Measurements from ENCODE around the gene RXRB.

The RXRB gene

GRCh38 chr6:33169291-33170175 lies 30.9 kb downstream of the RXRB start:
- no peaks in the 10 kb centered on the region for H3K36me3 ChIP-seq (ENCODE audit: control insufficient read depth, insufficient read depth, low read length)
- DNase-seq, result no peak

DNA sequence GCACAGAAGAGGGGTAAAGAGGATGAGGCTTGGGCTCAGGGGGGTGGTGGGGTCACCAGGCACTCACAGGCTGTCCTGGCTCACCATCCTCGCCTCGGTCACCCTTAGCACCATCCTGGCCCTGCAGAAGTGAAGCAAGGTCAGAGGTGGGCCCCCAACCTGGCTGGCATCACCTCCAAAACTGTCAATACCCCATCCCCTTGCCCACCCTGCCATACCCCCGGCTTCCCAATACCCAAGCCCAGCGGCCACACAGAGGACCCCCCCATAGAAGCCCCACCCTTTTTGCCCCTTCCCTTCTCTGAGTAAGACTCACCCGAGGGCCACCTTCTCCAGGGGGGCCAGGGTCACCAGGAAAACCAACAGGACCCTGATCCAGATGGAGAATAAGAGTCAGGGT lies 31.8 kb downstream of the RXRB start:
- Histone ChIP-seq H3K9me3 (ENCODE audit: control insufficient read depth, low read length) (no peaks in the 10 kb centered on the region), H3K27me3 (replicated peaks; ENCODE audit: control insufficient read depth, insufficient read depth, low read length, poor library complexity, severe bottlenecking) (no peaks in the 10 kb centered on the region), H3K36me3 (ENCODE audit: control insufficient read depth, insufficient read depth, low read length) (no peaks in the 10 kb centered on the region), H3K4me3 (ENCODE audit: insufficient read depth, low read depth, low read length, poor library complexity, severe bottlenecking) (no peak overlapping the region), H3K27ac (ENCODE audit: insufficient read depth, low read length, poor library complexity, severe bottlenecking) (no peak overlapping the region), H3K4me1 (ENCODE audit: control insufficient read depth, insufficient read depth, low read length, poor library complexity, severe bottlenecking) (no peaks in the 10 kb centered on the region)
- no peak for DNase-seq

More at GRCh38 chr6:33169291-33170175, 30.9 kb downstream of the RXRB start:
- Histone ChIP-seq H3K27ac (ENCODE audit: insufficient read depth, low read length, poor library complexity, severe bottlenecking) (no peak overlapping the region), H3K27me3 (replicated peaks; ENCODE audit: control insufficient read depth, insufficient read depth, low read length, poor library complexity, severe bottlenecking) (no peaks in the 10 kb centered on the region), H3K4me3 (ENCODE audit: insufficient read depth, low read depth, low read length, poor library complexity, severe bottlenecking) (no peak overlapping the region), H3K9me3 (ENCODE audit: control insufficient read depth, low read length) (no peaks in the 10 kb centered on the region), H3K4me1 (ENCODE audit: control insufficient read depth, insufficient read depth, low read length, poor library complexity, severe bottlenecking) (no peaks in the 10 kb centered on the region)

- H3K4me3 ChIP-seq (ENCODE audit: insufficient read depth, low read depth, low read length, poor library complexity, severe bottlenecking), result no peak overlapping the region
- no peak overlapping the region for H3K27ac ChIP-seq (ENCODE audit: insufficient read depth, low read length, poor library complexity, severe bottlenecking)
- H3K27me3 ChIP-seq (replicated peaks; ENCODE audit: control insufficient read depth, insufficient read depth, low read length, poor library complexity, severe bottlenecking), result no peaks in the 10 kb centered on the region
- no peak for DNase-seq
- H3K36me3 ChIP-seq (ENCODE audit: control insufficient read depth, insufficient read depth, low read length), result no peaks in the 10 kb centered on the region
- no peaks in the 10 kb centered on the region for H3K4me1 ChIP-seq (ENCODE audit: control insufficient read depth, insufficient read depth, low read length, poor library complexity, severe bottlenecking)
- no peaks in the 10 kb centered on the region for H3K9me3 ChIP-seq (ENCODE audit: control insufficient read depth, low read length)
Measured at GRCh38 chr6:33168284-33168601, 32.2 kb downstream of the RXRB start.

DNA sequence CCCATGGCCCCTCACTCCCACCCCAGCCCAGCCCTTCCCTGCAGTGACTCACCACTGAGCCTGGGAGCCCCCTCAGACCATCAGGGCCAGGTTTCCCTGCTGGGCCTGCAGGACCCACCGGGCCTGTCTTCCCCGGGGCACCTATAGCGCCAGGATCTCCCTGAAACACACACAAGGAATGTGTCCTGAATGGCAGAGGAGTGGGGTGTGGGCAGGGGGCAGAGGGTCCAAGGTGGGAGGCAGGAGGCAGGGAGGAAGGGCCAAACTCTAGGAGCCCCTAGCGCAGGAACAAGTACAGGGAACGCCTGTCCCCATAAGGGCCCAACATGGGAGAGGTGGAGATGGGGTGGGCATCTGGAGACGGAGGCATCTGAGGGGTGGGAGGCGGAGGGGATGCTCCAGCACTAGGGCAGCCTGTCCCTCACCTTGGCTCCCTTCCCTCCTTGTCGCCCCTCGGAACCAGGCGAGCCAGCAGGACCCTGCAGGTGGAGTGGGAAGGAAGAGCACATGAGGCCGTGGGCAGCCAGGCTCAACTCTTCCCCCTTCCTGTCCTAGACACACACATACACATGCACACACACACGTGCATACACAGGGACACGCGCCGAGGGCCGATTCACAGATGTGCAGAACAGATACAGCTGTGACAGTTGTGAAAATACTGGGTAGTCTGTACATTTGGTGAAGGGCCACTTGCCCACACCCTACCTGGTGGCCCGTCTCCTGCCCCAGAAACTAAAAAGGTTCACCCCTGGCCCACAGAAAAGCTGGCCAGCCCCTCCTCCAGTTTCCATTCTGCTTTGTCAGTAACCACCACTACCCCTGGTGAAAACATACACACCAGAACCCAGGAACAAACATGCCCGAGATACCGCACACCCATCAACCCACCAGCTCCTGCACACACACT lies 32.8 kb downstream of the RXRB start:
- no peak for DNase-seq

DNA sequence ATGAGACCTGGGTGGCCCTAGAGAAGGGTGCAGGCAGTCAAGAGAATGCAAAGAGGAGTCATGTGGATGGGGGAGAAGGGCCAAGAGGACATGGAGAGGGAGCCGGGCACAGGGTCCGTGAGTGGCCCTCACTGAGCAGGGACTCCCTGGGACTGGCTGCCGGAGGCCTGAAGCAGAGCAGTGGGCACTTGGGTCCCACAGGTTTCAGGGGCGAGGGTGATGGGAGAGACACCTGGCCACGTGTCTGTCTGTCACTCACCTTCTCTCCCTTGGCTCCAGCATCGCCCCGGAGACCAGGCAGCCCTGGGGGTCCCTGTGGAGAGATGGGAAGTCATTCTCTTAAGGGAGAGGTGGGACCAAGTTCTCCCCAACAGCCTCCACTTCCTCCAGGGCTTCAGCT lies 33.7 kb downstream of the RXRB start:
- H3K4me3 ChIP-seq (ENCODE audit: insufficient read depth, low read depth, low read length, poor library complexity, severe bottlenecking), result no peak overlapping the region
- H3K9me3 ChIP-seq (ENCODE audit: control insufficient read depth, low read length), result no peaks in the 10 kb centered on the region

More for the DNA sequence above, 32.8 kb downstream of the RXRB start:
- H3K4me3 ChIP-seq (ENCODE audit: insufficient read depth, low read depth, low read length, poor library complexity, severe bottlenecking), result no peak overlapping the region
- H3K27me3 ChIP-seq (replicated peaks; ENCODE audit: control insufficient read depth, insufficient read depth, low read length, poor library complexity, severe bottlenecking), result no peaks in the 10 kb centered on the region
- H3K27ac ChIP-seq (ENCODE audit: insufficient read depth, low read length, poor library complexity, severe bottlenecking), result no peak overlapping the region
- H3K4me1 ChIP-seq (ENCODE audit: control insufficient read depth, insufficient read depth, low read length, poor library complexity, severe bottlenecking), result no peaks in the 10 kb centered on the region
- no peaks in the 10 kb centered on the region for H3K36me3 ChIP-seq (ENCODE audit: control insufficient read depth, insufficient read depth, low read length)
- no peaks in the 10 kb centered on the region for H3K9me3 ChIP-seq (ENCODE audit: control insufficient read depth, low read length)

DNA sequence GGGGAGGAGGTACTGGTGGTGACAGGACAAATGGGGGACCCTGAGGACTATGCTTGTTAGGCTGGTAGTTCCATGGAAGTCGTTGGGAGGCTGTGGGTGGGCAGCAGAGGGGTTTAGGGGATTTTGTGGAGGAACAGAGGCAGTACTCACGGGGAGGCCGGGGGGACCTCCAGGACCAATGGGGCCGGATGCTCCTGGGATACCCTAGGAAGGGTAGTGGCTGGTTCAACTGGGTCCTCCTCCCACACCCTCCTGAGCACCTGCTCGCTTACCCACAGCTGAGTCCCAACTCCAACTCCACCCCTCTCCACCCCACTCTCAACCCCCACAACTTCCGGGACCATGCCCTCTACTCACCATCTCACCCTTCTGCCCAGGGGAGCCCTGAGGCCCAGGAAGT lies 34.1 kb downstream of the RXRB start:
- Histone ChIP-seq H3K4me3 (ENCODE audit: insufficient read depth, low read depth, low read length, poor library complexity, severe bottlenecking) (no peak overlapping the region), H3K36me3 (ENCODE audit: control insufficient read depth, insufficient read depth, low read length) (no peaks in the 10 kb centered on the region), H3K27me3 (replicated peaks; ENCODE audit: control insufficient read depth, insufficient read depth, low read length, poor library complexity, severe bottlenecking) (no peaks in the 10 kb centered on the region), H3K9me3 (ENCODE audit: control insufficient read depth, low read length) (no peaks in the 10 kb centered on the region), H3K27ac (ENCODE audit: insufficient read depth, low read length, poor library complexity, severe bottlenecking) (no peak overlapping the region), H3K4me1 (ENCODE audit: control insufficient read depth, insufficient read depth, low read length, poor library complexity, severe bottlenecking) (peaks cover 6% of the 10 kb centered on the region)
- DNase-seq, result no peak

More for the DNA sequence above, 33.7 kb downstream of the RXRB start:
- H3K27ac ChIP-seq (ENCODE audit: insufficient read depth, low read length, poor library complexity, severe bottlenecking), result no peak overlapping the region
- peaks cover 3% of the 10 kb centered on the region for H3K4me1 ChIP-seq (ENCODE audit: control insufficient read depth, insufficient read depth, low read length, poor library complexity, severe bottlenecking)
- no peaks in the 10 kb centered on the region for H3K27me3 ChIP-seq (replicated peaks; ENCODE audit: control insufficient read depth, insufficient read depth, low read length, poor library complexity, severe bottlenecking)
- DNase-seq, result no peak
- no peaks in the 10 kb centered on the region for H3K36me3 ChIP-seq (ENCODE audit: control insufficient read depth, insufficient read depth, low read length)

GRCh38 chr6:33165581-33166258 lies 34.7 kb downstream of the RXRB start:
- Histone ChIP-seq H3K9me3 (ENCODE audit: control insufficient read depth, low read length) (no peaks in the 10 kb centered on the region), H3K4me1 (ENCODE audit: control insufficient read depth, insufficient read depth, low read length, poor library complexity, severe bottlenecking) (peaks cover 6% of the 10 kb centered on the region), H3K4me3 (ENCODE audit: insufficient read depth, low read depth, low read length, poor library complexity, severe bottlenecking) (no peak overlapping the region), H3K27me3 (replicated peaks; ENCODE audit: control insufficient read depth, insufficient read depth, low read length, poor library complexity, severe bottlenecking) (no peaks in the 10 kb centered on the region), H3K27ac (ENCODE audit: insufficient read depth, low read length, poor library complexity, severe bottlenecking) (no peak overlapping the region), H3K36me3 (ENCODE audit: control insufficient read depth, insufficient read depth, low read length) (no peaks in the 10 kb centered on the region)
- no peak for DNase-seq

DNA sequence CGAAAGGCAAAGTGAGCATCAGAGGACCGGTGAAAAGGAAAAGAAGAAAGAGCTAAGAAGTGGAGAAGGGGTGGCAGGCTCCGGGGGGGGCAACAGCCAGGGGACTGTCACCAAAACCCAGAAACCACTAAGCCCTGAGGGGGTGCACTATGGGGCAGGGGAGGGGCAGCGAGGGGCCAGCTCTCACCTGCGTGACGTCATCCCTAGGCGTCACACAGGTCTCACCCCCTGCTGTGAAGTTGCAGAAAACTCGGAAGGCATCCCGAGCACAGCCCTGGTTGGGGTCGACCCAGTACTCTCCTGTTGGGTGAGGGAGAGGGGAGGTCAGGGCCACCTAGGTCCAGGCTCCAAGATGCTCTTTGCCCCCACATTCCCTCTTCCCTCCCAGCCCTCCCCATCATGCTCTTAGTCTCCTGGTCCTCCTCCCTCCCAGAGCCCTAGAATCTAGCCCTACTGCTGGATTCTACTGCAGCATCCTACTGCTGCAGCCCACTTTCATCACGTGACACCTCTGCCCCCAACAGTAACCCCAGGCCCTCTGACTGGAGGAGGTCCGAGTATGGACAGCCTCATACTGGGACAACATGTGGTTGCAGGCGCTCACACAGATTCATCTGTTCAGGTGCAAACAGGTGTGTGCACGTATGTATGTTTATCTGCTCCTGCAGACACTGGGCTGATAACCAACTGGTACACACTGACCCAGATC lies 35.6 kb downstream of the RXRB start:
- Histone ChIP-seq H3K27me3 (replicated peaks; ENCODE audit: control insufficient read depth, insufficient read depth, low read length, poor library complexity, severe bottlenecking) (no peaks in the 10 kb centered on the region), H3K4me1 (ENCODE audit: control insufficient read depth, insufficient read depth, low read length, poor library complexity, severe bottlenecking) (peaks cover 6% of the 10 kb centered on the region), H3K9me3 (ENCODE audit: control insufficient read depth, low read length) (no peaks in the 10 kb centered on the region), H3K4me3 (ENCODE audit: insufficient read depth, low read depth, low read length, poor library complexity, severe bottlenecking) (no peak overlapping the region), H3K36me3 (ENCODE audit: control insufficient read depth, insufficient read depth, low read length) (no peaks in the 10 kb centered on the region), H3K27ac (ENCODE audit: insufficient read depth, low read length, poor library complexity, severe bottlenecking) (no peak overlapping the region)
- no peak for DNase-seq

GRCh38 chr6:33164176-33164575 lies 36.3 kb downstream of the RXRB start:
- no peak for DNase-seq
- Histone ChIP-seq H3K27me3 (replicated peaks; ENCODE audit: control insufficient read depth, insufficient read depth, low read length, poor library complexity, severe bottlenecking) (no peaks in the 10 kb centered on the region), H3K4me1 (ENCODE audit: control insufficient read depth, insufficient read depth, low read length, poor library complexity, severe bottlenecking) (peaks cover 6% of the 10 kb centered on the region), H3K9me3 (ENCODE audit: control insufficient read depth, low read length) (no peaks in the 10 kb centered on the region), H3K4me3 (ENCODE audit: insufficient read depth, low read depth, low read length, poor library complexity, severe bottlenecking) (no peak overlapping the region), H3K27ac (ENCODE audit: insufficient read depth, low read length, poor library complexity, severe bottlenecking) (no peak overlapping the region), H3K36me3 (ENCODE audit: control insufficient read depth, insufficient read depth, low read length) (no peaks in the 10 kb centered on the region)
